Esophagus muscularis mucosa (tissue), 4 donors: ENCODE measurements around the gene ARHGEF6.

Experiments
- CTCF ChIP-seq, 3 experiments: fragments of 200-600 bp in 2 of 3; fragments of 450-650 bp in 1 of 3; sonication (generic) in 2 of 3; IDR thresholded peaks; one replicate each; pipeline ENCODE4 v1.5.1; 2017 to 2019; ENCODE audit warnings: antibody characterized with exemption in 3 of 3, mild to moderate bottlenecking in 2 of 3, moderate library complexity in 1 of 3
- EP300 ChIP-seq: sonication (generic); formaldehyde crosslinking; IDR thresholded peaks from one replicate; pipeline ENCODE4 v1.6.1; 2017; ENCODE audit warnings: antibody characterized with exemption
- POLR2A ChIP-seq: fragments of 450-650 bp; IDR thresholded peaks from one replicate; pipeline ENCODE4 v1.6.1; 2017; ENCODE audit warnings: antibody characterized with exemption, moderate library complexity, mild to moderate bottlenecking, low read depth
- POLR2AphosphoS5 ChIP-seq, 2 donors: sonication (generic); formaldehyde crosslinking; IDR thresholded peaks; one replicate each; pipeline ENCODE4 v1.6.1; 2017; ENCODE audit warnings: antibody characterized with exemption in 2 of 2

GRCh38 chrX:136742721-136743379, 37.9 kb downstream of the ARHGEF6 start:
- TF ChIP-seq CTCF (IDR thresholded peaks at IDR 0.05), result no peak
- no peak for TF ChIP-seq POLR2AphosphoS5 (IDR thresholded peaks at IDR 0.05)
- no peak for TF ChIP-seq EP300
- no peak for TF ChIP-seq POLR2A
